Measurements from ENCODE around the gene FIP1L1.

Gene FIP1L1

GRCh38 chr4:53507671-53508286 is 130.3 kb downstream of the FIP1L1 start:
- no peak for DNase-seq

- DNase-seq = no peak
Observed at GRCh38 chr4:53508446-53508845, 131.0 kb downstream of the FIP1L1 start.

- no peak for DNase-seq
Observed at GRCh38 chr4:53510321-53510720, 132.9 kb downstream of the FIP1L1 start.
